A673 (cell line): ENCODE data around the gene EPSTI1. TPM values are rescaled to one million over a fixed set of nuclear protein-coding genes. Genes with fewer than 3 reads are reported as not detected.

Experiments
- BruUV-seq: library from RNA; stranded (reverse); fragments of 400-500 nt; replicated peaks from 2 replicates; lab custom pipeline; 2021; lab: Mats Ljungman, UMichigan
- CTCF ChIA-PET: fragments of 300-600 bp; sonication (Branson Sonifier 250); formaldehyde crosslinking; loops from one replicate; lab custom pipeline; 2022; ENCODE audit warnings: antibody characterized with exemption; lab: Charles Lee
- POLR2A ChIA-PET: fragments of 300-600 bp; sonication (Branson Sonifier 250); formaldehyde crosslinking; loops from one replicate; lab custom pipeline; 2022; ENCODE audit warnings: antibody characterized with exemption; ENCODE audit not compliant: low non-redundant PET; lab: Charles Lee
- DNase-seq: peaks from one replicate; pipeline ENCODE4 v3.0.0-alpha.2; 2015; ENCODE audit warnings: low spot score
- H3K27ac ChIP-seq: fragments of 200-600 bp; sonication (generic); 2 replicates; pipeline ENCODE4 v1.5.1; 2016; ENCODE audit warnings: mixed run types, low read depth, mild to moderate bottlenecking, mixed read lengths, antibody characterized with exemption, low read length; ENCODE audit not compliant: poor library complexity, severe bottlenecking
- H3K27me3 ChIP-seq: fragments of 200-600 bp; sonication (generic); replicated peaks from 2 replicates; pipeline ENCODE4 v1.6.1; 2017; ENCODE audit warnings: mixed run types, low read depth, mild to moderate bottlenecking, mixed read lengths, antibody characterized with exemption, low read length; ENCODE audit not compliant: insufficient read depth, poor library complexity
- H3K36me3 ChIP-seq: fragments of 200-600 bp; sonication (generic); 2 replicates; pipeline ENCODE4 v1.6.1; 2016; ENCODE audit warnings: mixed run types, mild to moderate bottlenecking, mixed read lengths, antibody characterized with exemption, low read length; ENCODE audit not compliant: insufficient read depth, poor library complexity, severe bottlenecking
- H3K4me1 ChIP-seq: fragments of 200-600 bp; sonication (generic); 2 replicates; pipeline ENCODE4 v1.6.1; 2017; ENCODE audit warnings: mixed run types, mild to moderate bottlenecking, mixed read lengths, antibody characterized with exemption, low read length; ENCODE audit not compliant: insufficient read depth, poor library complexity, severe bottlenecking
- H3K4me3 ChIP-seq: fragments of 200-600 bp; sonication (generic); 2 replicates; pipeline ENCODE4 v1.5.1; 2016; ENCODE audit warnings: low read depth, mixed run types, mild to moderate bottlenecking, mixed read lengths, low read length; ENCODE audit not compliant: poor library complexity, severe bottlenecking
- H3K9me3 ChIP-seq: fragments of 200-600 bp; sonication (generic); 2 replicates; pipeline ENCODE4 v1.6.1; 2016; ENCODE audit warnings: mixed run types, low read depth, mild to moderate bottlenecking, mixed read lengths, antibody characterized with exemption, low read length; ENCODE audit not compliant: poor library complexity, severe bottlenecking
- EZH2 ChIP-seq: fragments of 200-600 bp; sonication (generic); IDR thresholded peaks from 2 replicates; pipeline ENCODE4 v1.6.1; 2017; ENCODE audit warnings: borderline replicate concordance, low read depth, mild to moderate bottlenecking, mixed read lengths, antibody characterized with exemption, low read length; ENCODE audit not compliant: poor library complexity, severe bottlenecking
- intact Hi-C: fragments of 100-400 bp; cut with micrococcal nuclease; formaldehyde crosslinking; loops from one replicate; pipeline ENCODE4 v1.10.0; 2022; ENCODE audit not compliant: unreplicated experiment
- total RNA-seq: library from RNA; stranded (reverse); gene quantifications from 2 replicates; pipeline ENCODE4 v1.2.3, GENCODE V29; 2021
- TF ChIP-seq, protein P1 (sequence below): fragments of 300-800, 200-600 bp; sonication (generic); conservative IDR thresholded peaks from 2 replicates; pipeline ENCODE4 v1.5.1; 2017; ENCODE audit warnings: low read depth, mild to moderate bottlenecking, antibody characterized with exemption, low read length, moderate library complexity, mixed read lengths

EPSTI1 gene
- total RNA-seq, 1 experiment from 2014 or later = not detected

DNA sequence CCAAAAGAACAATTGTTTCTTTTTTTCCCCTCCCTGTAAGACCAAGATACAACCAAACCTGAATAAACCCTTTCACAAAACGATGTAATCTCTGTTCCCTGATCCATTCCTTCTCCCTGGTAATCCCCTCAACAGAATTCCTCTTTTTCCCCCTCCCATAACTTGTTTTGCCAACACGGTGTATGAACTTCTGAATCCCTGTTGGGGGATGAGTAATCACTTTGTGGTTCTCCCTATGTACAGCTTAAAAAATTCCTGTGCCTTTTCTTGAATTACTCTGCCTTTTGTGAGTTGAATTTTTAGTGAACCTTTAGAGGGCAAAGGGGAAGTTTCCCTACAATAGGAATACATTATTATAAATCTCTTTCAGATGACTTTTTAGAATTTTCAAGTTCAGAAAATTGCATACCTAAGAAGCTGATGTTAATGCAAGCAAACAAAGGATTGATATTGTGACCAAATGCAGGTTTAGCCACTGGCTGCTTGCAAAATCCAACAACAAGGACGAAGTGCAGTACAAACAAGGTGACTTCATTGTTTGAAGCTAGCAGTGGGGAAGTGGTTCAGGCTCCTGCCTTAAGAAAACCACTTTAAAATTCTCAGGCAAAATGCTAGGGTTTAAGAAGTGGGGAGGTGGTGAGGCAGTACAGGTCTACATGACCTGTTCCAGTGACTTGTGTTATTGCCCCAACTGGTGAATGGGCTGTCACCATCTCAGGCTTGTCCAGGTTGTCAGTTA is 15.0 kb upstream of the EPSTI1 start:
- H3K4me3 ChIP-seq = no peak overlapping the region
- ChIA-PET POLR2A (no interaction called here), CTCF (no interaction called here)
- H3K4me1 ChIP-seq = peaks cover 8% of the 10 kb centered on the region
- TF ChIP-seq, protein P1, sequence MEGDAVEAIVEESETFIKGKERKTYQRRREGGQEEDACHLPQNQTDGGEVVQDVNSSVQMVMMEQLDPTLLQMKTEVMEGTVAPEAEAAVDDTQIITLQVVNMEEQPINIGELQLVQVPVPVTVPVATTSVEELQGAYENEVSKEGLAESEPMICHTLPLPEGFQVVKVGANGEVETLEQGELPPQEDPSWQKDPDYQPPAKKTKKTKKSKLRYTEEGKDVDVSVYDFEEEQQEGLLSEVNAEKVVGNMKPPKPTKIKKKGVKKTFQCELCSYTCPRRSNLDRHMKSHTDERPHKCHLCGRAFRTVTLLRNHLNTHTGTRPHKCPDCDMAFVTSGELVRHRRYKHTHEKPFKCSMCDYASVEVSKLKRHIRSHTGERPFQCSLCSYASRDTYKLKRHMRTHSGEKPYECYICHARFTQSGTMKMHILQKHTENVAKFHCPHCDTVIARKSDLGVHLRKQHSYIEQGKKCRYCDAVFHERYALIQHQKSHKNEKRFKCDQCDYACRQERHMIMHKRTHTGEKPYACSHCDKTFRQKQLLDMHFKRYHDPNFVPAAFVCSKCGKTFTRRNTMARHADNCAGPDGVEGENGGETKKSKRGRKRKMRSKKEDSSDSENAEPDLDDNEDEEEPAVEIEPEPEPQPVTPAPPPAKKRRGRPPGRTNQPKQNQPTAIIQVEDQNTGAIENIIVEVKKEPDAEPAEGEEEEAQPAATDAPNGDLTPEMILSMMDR = no peak
- intact Hi-C loops = no loop called here
- H3K27ac ChIP-seq = no peak overlapping the region
- no peak for DNase-seq
- H3K9me3 ChIP-seq = no peaks in the 10 kb centered on the region
- H3K27me3 ChIP-seq = no peaks in the 10 kb centered on the region
- no TSS peak for BruUV-seq
- H3K36me3 ChIP-seq = no peaks in the 10 kb centered on the region

- no peak overlapping the region for H3K4me3 ChIP-seq
- CTCF ChIA-PET = no interaction called here
- H3K9me3 ChIP-seq = no peaks in the 10 kb centered on the region
- POLR2A ChIA-PET = no interaction called here
- intact Hi-C loops = no loop called here
- H3K4me1 ChIP-seq = peaks cover 8% of the 10 kb centered on the region
- no peaks in the 10 kb centered on the region for H3K36me3 ChIP-seq
- BruUV-seq = no TSS peak
- no peaks in the 10 kb centered on the region for H3K27me3 ChIP-seq
- TF ChIP-seq, protein P1 = no peak
- no peak for TF ChIP-seq EZH2
- DNase-seq = peak; percentile 32
- no peak overlapping the region for H3K27ac ChIP-seq
Measured at GRCh38 chr13:43005460-43006236, 13.6 kb upstream of the EPSTI1 start.

DNA sequence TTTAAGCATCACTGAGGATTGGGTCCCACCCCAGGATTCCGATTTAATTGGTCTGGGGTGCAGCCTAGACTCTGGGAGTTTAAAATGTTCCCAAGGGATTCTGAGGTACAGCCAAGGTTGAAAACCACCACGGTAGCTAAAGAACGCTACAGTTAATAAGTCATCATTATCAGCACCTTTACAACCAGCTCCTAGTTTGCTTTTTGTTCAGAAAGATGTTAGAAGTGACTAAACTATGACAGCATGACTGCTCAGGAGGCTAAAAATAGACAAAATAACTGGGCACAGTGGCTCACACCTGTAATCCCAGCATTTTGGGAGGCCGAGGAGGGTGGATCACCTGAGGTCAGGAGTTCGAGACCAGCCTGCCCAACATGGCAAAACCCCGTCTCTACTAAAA is 11.7 kb upstream of the EPSTI1 start:
- peaks cover 8% of the 10 kb centered on the region for H3K4me1 ChIP-seq
- TF ChIP-seq EZH2 = no peak
- TF ChIP-seq, protein P1 = no peak
- POLR2A ChIA-PET = no interaction called here
- H3K27me3 ChIP-seq = no peaks in the 10 kb centered on the region
- H3K9me3 ChIP-seq = no peaks in the 10 kb centered on the region
- H3K4me3 ChIP-seq = no peak overlapping the region
- no peak for DNase-seq
- H3K36me3 ChIP-seq = no peaks in the 10 kb centered on the region
- H3K27ac ChIP-seq = no peak overlapping the region
- intact Hi-C loops = no loop called here
- BruUV-seq = no TSS peak
- CTCF ChIA-PET = no interaction called here
